Endodermal cell (in vitro differentiated cells): ENCODE measurements around the gene CLSTN2. TPM values are rescaled to one million over a fixed set of nuclear protein-coding genes. Genes with fewer than 3 reads are reported as not detected.

Source experiments
- DNase-seq: peaks from one replicate; pipeline ENCODE4 v3.0.0-alpha.2; 2017
- H3K27ac ChIP-seq: 2 replicates; pipeline ENCODE4 v1.5.1; 2013; ENCODE audit warnings: mild to moderate bottlenecking, low read depth, low read length, moderate library complexity
- H3K27me3 ChIP-seq: 2 replicates; pipeline ENCODE4 v1.6.1; 2013; ENCODE audit warnings: mild to moderate bottlenecking, low read length, moderate library complexity; ENCODE audit not compliant: insufficient read depth, control insufficient read depth, poor library complexity, severe bottlenecking
- H3K36me3 ChIP-seq: 2 replicates; pipeline ENCODE4 v1.7.0; 2013; ENCODE audit warnings: mild to moderate bottlenecking, low read length, moderate library complexity; ENCODE audit not compliant: control insufficient read depth, insufficient read depth
- H3K4me1 ChIP-seq: one replicate; pipeline ENCODE4 v1.7.0; 2013; ENCODE audit warnings: low read length; ENCODE audit not compliant: control insufficient read depth, insufficient read depth
- H3K4me3 ChIP-seq: 2 replicates; pipeline ENCODE4 v1.5.1; 2013; ENCODE audit warnings: mild to moderate bottlenecking, low read length, moderate library complexity
- H3K9ac ChIP-seq: 2 replicates; pipeline ENCODE4 v1.6.1; 2013; ENCODE audit warnings: mild to moderate bottlenecking, low read length, moderate library complexity; ENCODE audit not compliant: poor library complexity, severe bottlenecking; ENCODE audit errors: extremely low read depth
- H3K9me3 ChIP-seq: 2 replicates; pipeline ENCODE4 v1.6.1; 2013; ENCODE audit warnings: mild to moderate bottlenecking, low read length, moderate library complexity; ENCODE audit not compliant: control insufficient read depth
- H3K27ac Mint-ChIP-seq: 2 replicates; pipeline ENCODE4 v1.8.0; 2020; ENCODE audit warnings: mixed read lengths
- H3K27me3 Mint-ChIP-seq: 2 replicates; pipeline ENCODE4 v1.8.0; 2021; ENCODE audit warnings: mild to moderate bottlenecking, mixed read lengths; ENCODE audit not compliant: insufficient read depth
- H3K36me3 Mint-ChIP-seq: 2 replicates; pipeline ENCODE4 v1.8.0; 2020; ENCODE audit warnings: low read depth, mixed read lengths
- H3K4me1 Mint-ChIP-seq: 2 replicates; pipeline ENCODE4 v1.8.0; 2020; ENCODE audit warnings: mixed read lengths
- H3K4me3 Mint-ChIP-seq: 2 replicates; pipeline ENCODE4 v1.8.0; 2020; ENCODE audit warnings: mild to moderate bottlenecking, moderate library complexity, mixed read lengths
- H3K9me3 Mint-ChIP-seq: 2 replicates; pipeline ENCODE4 v1.8.0; 2020; ENCODE audit warnings: mild to moderate bottlenecking, mixed read lengths
- whole genome bisulfite sequencing, 2 experiments: methylation state at CpG; one replicate each; pipeline versions ENCODE4 v1.1.5 to v1.1.7; 2013; ENCODE audit warnings: missing lambda C conversion rate in 2 of 2, mixed read lengths in 1 of 2; ENCODE audit not compliant: insufficient coverage in 1 of 2, insufficient read length in 1 of 2; 5-methylcytosine and 5-hydroxymethylcytosine counted together
- total RNA-seq, 2 donors: library from RNA; stranded (reverse); fragmentation: NEBNext Ultra II Directional in 1 of 2; extraction: Animal tissue kit (Norgen Biotek cat#: 25700) in 1 of 2; gene quantifications; 2 replicates in 1 of 2; 3 replicates in 1 of 2; pipeline ENCODE4 v1.2.1, GENCODE V29; 2021
- TF ChIP-seq, protein P1 (sequence below): fragments of 200-600 bp; sonication (generic); conservative IDR thresholded peaks from 2 replicates; pipeline ENCODE4 v1.5.0; 2021; ENCODE audit warnings: antibody characterized with exemption, mild to moderate bottlenecking

The CLSTN2 gene
- total RNA-seq, 2 donors from 2014 or later, result 0.13 to 0.42 TPM

GRCh38 chr3:140601881-140602280, 666.9 kb downstream of the CLSTN2 start:
- Mint-ChIP-seq H3K27ac (no peak overlapping the region), H3K4me3 (no peak overlapping the region), H3K9me3 (no peaks in the 10 kb centered on the region), H3K36me3 (no peaks in the 10 kb centered on the region), H3K4me1 (peaks cover 5% of the 10 kb centered on the region), H3K27me3 (peaks cover 2% of the 10 kb centered on the region)
- no peaks in the 10 kb centered on the region for H3K4me1 ChIP-seq
- no peak for DNase-seq
- H3K27me3 ChIP-seq, result no peaks in the 10 kb centered on the region
- no peak overlapping the region for H3K27ac ChIP-seq
- no peak overlapping the region for H3K9ac ChIP-seq
- H3K36me3 ChIP-seq, result no peaks in the 10 kb centered on the region
- 91% methylated on average over 3 of the region's 3 CpGs; no CpG with 5 or more reads in 1 of the 2 experiments for WGBS, 2 experiments
- TF ChIP-seq, protein P1, sequence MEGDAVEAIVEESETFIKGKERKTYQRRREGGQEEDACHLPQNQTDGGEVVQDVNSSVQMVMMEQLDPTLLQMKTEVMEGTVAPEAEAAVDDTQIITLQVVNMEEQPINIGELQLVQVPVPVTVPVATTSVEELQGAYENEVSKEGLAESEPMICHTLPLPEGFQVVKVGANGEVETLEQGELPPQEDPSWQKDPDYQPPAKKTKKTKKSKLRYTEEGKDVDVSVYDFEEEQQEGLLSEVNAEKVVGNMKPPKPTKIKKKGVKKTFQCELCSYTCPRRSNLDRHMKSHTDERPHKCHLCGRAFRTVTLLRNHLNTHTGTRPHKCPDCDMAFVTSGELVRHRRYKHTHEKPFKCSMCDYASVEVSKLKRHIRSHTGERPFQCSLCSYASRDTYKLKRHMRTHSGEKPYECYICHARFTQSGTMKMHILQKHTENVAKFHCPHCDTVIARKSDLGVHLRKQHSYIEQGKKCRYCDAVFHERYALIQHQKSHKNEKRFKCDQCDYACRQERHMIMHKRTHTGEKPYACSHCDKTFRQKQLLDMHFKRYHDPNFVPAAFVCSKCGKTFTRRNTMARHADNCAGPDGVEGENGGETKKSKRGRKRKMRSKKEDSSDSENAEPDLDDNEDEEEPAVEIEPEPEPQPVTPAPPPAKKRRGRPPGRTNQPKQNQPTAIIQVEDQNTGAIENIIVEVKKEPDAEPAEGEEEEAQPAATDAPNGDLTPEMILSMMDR, result no peak
- no peak overlapping the region for H3K4me3 ChIP-seq
- H3K9me3 ChIP-seq, result no peaks in the 10 kb centered on the region

- no peak overlapping the region for H3K4me3 Mint-ChIP-seq
Observed at GRCh38 chr3:140602781-140603180, 667.8 kb downstream of the CLSTN2 start.

DNA sequence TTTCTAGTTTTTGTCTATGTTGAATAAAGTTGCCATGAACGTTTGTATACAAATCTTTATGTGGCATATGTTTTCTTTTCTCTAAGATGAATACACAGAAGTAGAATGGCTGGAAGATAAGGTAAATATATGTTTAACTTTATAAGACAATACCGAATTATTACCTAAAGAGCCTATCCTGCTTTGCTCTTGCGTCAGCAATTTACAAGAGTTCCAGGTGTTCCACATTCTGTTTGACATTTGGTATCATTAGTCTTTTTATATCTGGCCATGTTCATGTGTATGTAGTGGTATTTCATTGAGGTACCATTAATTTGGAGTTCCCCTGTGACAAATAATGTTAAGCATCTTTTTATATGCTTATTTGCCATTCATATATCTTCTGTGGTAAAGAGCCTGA, 668.8 kb downstream of the CLSTN2 start:
- TF ChIP-seq, protein P1, result no peak
- Histone ChIP-seq H3K27me3 (no peaks in the 10 kb centered on the region), H3K27ac (no peak overlapping the region), H3K36me3 (no peaks in the 10 kb centered on the region), H3K4me1 (no peaks in the 10 kb centered on the region), H3K4me3 (no peak overlapping the region), H3K9ac (no peak overlapping the region), H3K9me3 (no peaks in the 10 kb centered on the region)
- Mint-ChIP-seq H3K4me3 (no peak overlapping the region), H3K27me3 (peaks cover 7% of the 10 kb centered on the region), H3K36me3 (no peaks in the 10 kb centered on the region), H3K4me1 (no peaks in the 10 kb centered on the region), H3K9me3 (no peaks in the 10 kb centered on the region), H3K27ac (no peak overlapping the region)
- WGBS, 2 experiments, result 92 to 100% methylated on average over 1 to 3 of the region's 3 CpGs
- DNase-seq, result no peak

More at GRCh38 chr3:140602781-140603180, 667.8 kb downstream of the CLSTN2 start:
- no peaks in the 10 kb centered on the region for H3K9me3 ChIP-seq
- no peak overlapping the region for H3K9ac ChIP-seq
- H3K4me1 Mint-ChIP-seq, result no peaks in the 10 kb centered on the region
- DNase-seq, result no peak
- no peak overlapping the region for H3K27ac ChIP-seq
- no peaks in the 10 kb centered on the region for H3K36me3 ChIP-seq
- WGBS, 2 experiments, result 80% methylated on average over 2 of the region's 2 CpGs; no CpG with 5 or more reads in 1 of the 2 experiments
- H3K36me3 Mint-ChIP-seq, result no peaks in the 10 kb centered on the region
- no peaks in the 10 kb centered on the region for H3K27me3 ChIP-seq
- no peaks in the 10 kb centered on the region for H3K9me3 Mint-ChIP-seq
- no peak overlapping the region for H3K27ac Mint-ChIP-seq
- H3K4me1 ChIP-seq, result no peaks in the 10 kb centered on the region
- TF ChIP-seq, protein P1, result no peak
- peaks cover 2% of the 10 kb centered on the region for H3K27me3 Mint-ChIP-seq
- H3K4me3 ChIP-seq, result no peak overlapping the region
